Activated CD8-positive, alpha-beta memory T cell treated with anti-CD3 and anti-CD28 coated beads, Interleukin-2, amount 50 U/mL, for 4 hours (primary cell): ENCODE data around the gene C10orf143.

Experiments
- DNase-seq: peaks from one replicate; pipeline ENCODE4 v3.0.0-alpha.2; 2020

Gene C10orf143

DNA sequence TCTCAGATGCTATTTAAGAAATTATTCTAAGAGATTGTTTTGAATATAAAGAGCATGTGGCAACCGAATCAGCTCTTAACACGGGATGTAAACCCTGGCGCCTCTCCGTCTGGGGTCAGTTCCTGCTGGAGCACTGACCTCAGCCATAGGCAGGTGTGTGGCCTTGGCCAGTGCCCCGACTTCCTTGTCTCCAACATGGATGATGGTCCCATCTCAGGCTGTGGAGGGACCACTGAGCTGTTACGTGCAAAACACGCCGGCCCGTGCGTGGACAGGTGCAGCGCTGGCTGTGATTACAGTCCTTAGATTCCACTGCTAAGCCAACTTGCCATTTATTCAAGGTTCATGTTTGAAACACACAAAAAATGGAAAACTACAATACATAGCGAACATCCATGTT lies 59.9 kb downstream of the C10orf143 start:
- no peak for DNase-seq

DNA sequence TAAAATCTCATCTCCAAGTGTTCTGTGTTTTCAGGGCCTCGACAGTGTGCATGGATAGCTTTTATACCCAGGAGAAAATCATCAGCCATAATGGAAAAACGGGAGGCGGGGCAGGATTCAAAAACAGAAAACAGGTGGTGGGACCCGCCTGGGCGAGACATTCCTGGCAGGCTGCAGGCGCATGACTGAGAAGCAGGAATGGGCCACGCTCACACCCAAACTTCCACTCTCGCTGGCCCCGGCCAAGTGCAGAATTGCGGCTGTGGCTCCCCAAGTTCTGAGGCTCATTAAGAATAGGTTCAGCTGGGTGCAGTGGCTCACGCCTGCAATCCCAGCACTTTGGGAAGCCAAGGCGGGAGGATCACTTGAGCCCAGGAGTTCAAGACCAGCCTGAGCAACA lies 60.6 kb downstream of the C10orf143 start:
- no peak for DNase-seq

DNA sequence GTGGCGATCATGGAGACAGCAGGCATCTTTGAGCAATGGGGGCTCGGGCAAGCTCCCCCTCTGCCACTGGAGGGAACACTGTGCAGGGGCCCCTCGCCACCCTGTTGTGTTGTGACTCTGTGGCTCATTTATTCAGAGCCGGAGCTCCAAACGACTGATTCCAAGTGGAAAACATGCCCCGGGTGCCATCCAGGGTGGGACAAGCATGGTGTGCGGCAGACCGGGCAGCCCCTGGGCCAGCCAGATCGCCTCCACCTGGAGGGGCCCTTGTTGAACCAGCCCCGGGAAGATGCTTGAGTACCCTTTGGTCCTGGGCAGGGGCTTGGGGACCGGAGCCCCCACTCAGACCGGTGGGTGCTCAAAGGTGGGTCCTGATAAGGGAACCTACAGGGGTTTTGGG lies 61.4 kb downstream of the C10orf143 start:
- no peak for DNase-seq

- DNase-seq: no peak
These were observed 62.5 kb downstream of the C10orf143 start for GRCh38 chr10:130048081-130048480.

DNA sequence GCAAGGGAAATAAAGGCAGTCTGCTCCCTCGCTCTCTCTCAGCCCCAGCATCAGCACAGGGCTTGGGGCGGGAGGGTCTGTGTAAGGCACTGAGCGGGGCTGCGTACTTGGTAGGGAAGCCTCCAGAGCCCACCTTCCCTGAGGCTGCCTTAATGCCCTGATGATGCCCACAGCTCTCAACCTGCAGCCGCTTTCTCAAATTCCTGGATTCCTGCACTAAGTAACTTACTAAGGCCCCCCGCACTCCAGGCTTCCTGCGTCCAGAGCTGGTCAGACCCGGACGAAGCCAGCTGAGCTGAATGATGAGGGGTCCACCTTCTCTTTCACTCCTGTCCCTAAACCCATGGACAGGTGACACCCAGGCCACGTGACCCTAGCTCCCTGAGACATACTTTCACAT lies 63.3 kb downstream of the C10orf143 start:
- no peak for DNase-seq

DNA sequence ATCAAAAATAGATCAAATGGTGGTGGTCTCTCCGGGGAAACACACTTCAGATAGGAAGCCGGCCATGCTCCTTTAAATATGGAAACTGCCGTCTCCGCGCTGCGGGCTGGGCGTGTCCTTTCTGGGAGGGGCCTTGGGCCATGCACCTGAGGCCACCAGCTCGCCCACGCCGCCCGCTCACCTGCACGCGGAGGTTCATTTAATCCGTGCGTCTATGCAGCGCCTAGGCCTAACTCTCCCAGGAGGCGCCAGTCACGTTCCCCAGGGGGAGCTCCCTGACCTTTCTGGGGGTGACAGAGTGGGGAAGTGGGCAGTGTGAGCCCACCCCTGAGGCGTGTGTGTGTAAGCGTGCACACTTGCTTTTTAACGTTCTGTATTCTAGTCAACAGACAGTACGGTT lies 64.0 kb downstream of the C10orf143 start:
- no peak for DNase-seq

DNA sequence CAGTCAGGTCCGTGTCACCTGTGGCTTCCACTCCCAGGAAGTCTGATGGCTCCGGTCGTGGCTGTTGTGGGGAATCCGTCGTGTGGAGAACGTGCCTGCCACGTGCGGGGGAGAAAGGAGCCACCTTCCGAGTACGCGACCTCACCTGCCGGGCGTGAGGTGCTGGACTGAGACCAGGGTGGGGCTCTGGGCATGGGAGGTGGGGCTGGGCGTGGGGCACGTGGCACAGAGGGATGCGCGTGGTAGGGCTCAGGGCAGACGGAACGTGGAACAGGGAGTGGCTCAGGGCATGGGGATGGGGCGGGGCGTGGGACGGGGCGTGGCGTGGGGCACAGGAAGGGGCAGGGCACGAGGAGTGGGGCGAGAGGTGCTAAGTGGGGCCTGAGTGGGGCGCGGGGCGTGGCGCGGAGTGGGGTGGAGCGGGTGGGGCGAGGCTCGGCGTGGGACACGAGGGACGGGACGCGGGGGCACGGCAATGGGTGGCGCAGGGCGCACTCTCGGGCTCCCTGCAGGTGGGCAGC lies 64.8 kb downstream of the C10orf143 start:
- DNase-seq: no peak

GRCh38 chr10:130045091-130045652 lies 65.5 kb downstream of the C10orf143 start:
- DNase-seq: no peak

- no peak for DNase-seq
These were observed 66.3 kb downstream of the C10orf143 start for GRCh38 chr10:130044067-130045061.

GRCh38 chr10:130043491-130043890 lies 67.1 kb downstream of the C10orf143 start:
- no peak for DNase-seq

DNA sequence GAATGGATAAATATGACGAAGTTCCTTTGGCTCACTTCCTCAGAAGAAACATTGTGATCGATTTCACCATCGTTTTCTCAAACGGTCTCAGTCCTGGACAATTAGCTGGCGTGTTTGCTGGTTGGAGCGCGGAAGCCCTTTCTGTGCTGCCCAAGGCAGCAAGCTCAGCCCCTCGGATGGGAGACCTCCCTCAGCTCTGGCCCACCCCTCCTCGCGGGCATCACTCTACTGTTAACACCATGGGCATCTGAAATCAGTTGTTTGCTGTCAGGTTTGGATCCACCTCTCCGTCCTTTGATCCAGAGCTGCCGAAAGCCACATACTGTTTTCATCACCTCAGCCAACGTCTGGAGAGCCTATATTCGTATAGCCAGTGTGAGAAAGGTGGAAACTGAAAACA lies 68.2 kb downstream of the C10orf143 start:
- DNase-seq: no peak

DNA sequence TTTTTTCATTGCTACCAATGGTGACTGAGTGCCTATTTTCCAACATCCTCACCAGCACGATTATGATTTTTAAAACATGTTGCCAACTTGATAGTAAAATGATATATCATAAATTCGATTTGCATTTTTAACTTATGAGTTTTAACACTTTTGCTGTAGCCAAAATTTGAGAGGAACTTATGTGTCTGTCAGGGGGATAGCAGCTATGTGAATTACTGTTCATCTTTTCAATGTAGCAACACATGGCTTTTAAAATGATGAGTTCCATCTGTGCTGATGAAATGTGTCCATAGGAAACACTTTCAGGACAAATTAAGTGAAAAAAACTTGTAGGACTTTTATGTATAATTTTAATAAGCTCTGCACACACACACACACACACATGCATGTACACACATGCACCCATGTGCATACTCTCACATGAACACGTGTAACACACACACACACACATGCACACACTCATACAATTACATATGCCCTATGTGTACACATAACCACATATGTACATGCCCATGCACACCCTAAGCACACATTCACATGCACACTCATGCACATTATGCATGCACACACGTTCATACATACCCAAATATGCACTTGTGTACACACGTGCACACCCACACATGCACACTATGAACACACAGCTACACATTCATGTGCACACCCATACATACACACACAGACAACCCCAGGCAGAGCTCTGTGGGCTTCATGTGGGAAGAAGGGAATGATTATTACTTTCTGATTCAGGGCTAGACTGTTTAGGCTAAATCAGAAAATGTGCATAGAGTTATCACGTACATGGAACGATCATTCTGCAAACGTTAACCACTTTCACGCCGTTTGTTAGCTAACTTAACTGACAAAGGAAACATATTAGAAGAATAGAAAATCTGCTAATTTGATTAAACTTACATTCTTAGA lies 68.9 kb downstream of the C10orf143 start:
- no peak for DNase-seq

DNA sequence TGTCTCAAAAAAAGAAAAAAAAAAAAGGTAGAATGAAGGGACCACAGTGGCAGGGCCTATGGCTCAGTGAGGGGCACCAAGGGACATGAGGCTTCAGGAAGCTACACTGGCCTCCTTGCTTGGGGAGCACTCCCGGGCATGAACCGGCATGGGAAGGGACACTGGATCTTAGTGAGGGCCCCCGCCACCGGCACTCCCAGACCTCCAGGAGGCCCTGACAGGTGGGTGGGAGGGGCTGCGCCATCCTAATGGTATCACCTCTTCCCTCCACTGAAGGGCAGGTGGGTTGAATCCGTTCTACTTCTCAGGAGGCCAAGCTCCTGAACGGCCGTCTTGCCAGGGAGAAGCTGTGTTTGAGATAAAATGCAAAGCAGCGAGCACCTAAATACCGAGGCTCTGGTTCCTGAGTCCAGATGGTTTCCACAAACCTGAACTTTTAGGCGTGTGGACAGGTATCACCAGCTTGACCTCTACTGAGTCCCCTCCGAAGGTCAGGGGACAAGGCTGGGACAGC lies 69.8 kb downstream of the C10orf143 start:
- DNase-seq: no peak

DNA sequence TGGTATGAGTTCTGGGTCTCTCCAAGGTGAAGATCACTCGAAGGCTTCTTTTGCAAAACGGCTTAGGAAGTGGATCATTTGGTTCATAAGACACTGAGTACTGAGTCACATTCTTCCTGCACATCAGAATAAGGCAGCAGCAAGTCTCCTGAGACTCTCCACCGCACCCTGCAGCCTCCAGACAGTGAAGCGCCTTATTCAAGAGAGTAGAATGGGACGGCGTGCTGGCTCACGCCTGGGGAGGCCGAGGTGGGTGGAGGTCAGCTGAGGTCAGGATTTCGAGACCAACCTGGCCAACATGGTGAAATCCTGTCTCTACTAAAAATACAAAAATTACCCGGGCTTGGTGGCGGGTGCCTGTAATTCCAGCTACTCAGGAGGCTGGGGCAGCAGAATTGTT lies 70.3 kb downstream of the C10orf143 start:
- no peak for DNase-seq

DNA sequence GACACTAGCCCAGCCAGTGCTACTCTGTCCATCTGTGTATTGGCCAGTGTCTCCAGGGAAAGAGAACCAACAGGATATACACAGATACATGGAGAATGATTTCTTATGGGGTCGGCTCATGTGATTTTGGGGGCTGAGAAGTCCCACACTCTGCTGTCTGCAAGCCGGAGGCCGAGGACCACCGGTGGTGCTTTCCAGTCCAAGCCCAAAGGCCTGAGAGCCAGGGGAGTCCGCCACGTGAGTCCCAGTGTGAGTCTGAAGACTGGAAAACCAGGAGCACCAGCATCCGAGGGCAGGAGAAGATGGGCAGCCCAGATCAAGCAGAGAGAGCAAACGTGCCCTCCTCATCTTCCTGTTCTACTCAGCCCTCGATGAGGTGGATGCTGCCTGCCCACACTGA lies 71.5 kb downstream of the C10orf143 start:
- no peak for DNase-seq

GRCh38 chr10:130038611-130039109 lies 72.0 kb downstream of the C10orf143 start:
- DNase-seq: no peak

- DNase-seq: no peak
These were observed 72.5 kb downstream of the C10orf143 start for GRCh38 chr10:130038019-130038555.

GRCh38 chr10:130037169-130037661 lies 73.4 kb downstream of the C10orf143 start:
- no peak for DNase-seq

GRCh38 chr10:130036296-130037065 lies 74.1 kb downstream of the C10orf143 start:
- DNase-seq: no peak

DNA sequence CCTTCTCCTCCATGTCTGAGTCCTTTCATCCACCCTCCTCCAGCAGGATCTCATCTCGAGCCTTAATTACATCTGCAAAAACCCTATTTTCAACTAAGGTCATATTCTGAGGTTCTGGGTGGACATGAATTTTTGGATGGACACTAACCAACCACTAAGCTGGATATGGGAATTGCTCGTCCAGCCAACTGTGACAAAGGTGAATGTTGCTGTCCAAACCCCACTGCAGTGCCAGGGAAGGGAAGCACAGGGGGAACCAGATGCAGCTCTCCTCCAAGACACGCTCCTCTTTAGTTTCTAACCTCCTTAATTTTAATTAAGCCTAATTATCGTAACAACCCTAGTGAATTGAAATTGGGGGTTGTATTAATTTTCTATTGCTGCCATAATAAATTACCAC lies 81.4 kb downstream of the C10orf143 start:
- DNase-seq: no peak

GRCh38 chr10:130028465-130028819 lies 82.2 kb downstream of the C10orf143 start:
- DNase-seq: no peak
